Suprapubic skin (tissue), 4 donors: ENCODE data around the gene WDPCP. TPM values are rescaled to one million over a fixed set of nuclear protein-coding genes. Genes with fewer than 3 reads are reported as not detected.
"Not testable (repeated sequence)": the region's sequence is repeated elsewhere in the genome, so short reads cannot be mapped to it uniquely, and the experiment has no call there.

Experiments
- DNase-seq, 2 donors: peaks; one replicate each; pipeline ENCODE4 v3.0.0-alpha.2; 2019; ENCODE audit warnings: low spot score in 2 of 2
- H3K27ac ChIP-seq: fragments of 200-600 bp; sonication (generic); one replicate; pipeline ENCODE4 v1.5.1; 2019
- H3K27me3 ChIP-seq: fragments of 200-600 bp; sonication (generic); one replicate; pipeline ENCODE4 v1.5.1; 2019
- H3K36me3 ChIP-seq: fragments of 200-600 bp; sonication (generic); one replicate; pipeline ENCODE4 v1.5.1; 2019
- H3K4me1 ChIP-seq: fragments of 200-600 bp; sonication (generic); one replicate; pipeline ENCODE4 v1.5.1; 2019
- H3K4me3 ChIP-seq: fragments of 200-600 bp; sonication (generic); one replicate; pipeline ENCODE4 v1.5.1; 2019; ENCODE audit warnings: mild to moderate bottlenecking
- H3K9me3 ChIP-seq: fragments of 200-600 bp; sonication (generic); one replicate; pipeline ENCODE4 v1.5.1; 2019
- EP300 ChIP-seq: sonication (generic); formaldehyde crosslinking; IDR thresholded peaks from one replicate; pipeline ENCODE4 v1.6.1; 2017; ENCODE audit warnings: antibody characterized with exemption
- POLR2A ChIP-seq, 2 donors: fragments of 450-650 bp; IDR thresholded peaks; one replicate each; pipeline ENCODE4 v1.6.1; 2017; ENCODE audit warnings: antibody characterized with exemption in 2 of 2, mild to moderate bottlenecking in 2 of 2, moderate library complexity in 2 of 2
- POLR2AphosphoS5 ChIP-seq, 3 donors: sonication (generic); formaldehyde crosslinking; IDR thresholded peaks; one replicate each; pipeline ENCODE4 v1.6.1; 2017; ENCODE audit warnings: antibody characterized with exemption in 3 of 3
- WGBS: methylation state at CpG from one replicate; pipeline ENCODE4 v1.1.5; 2018; 5-methylcytosine and 5-hydroxymethylcytosine counted together
- total RNA-seq, 4 donors: library from RNA; depleted of rRNA; stranded (reverse); fragments of >200 nt; gene quantifications; one replicate each; pipeline ENCODE4 v1.1.0, GENCODE V29; 2016
- TF ChIP-seq, protein P1 (sequence below), 2 donors: fragments of 200-600 bp in 1 of 2; fragments of 450-650 bp in 1 of 2; sonication (generic) in 1 of 2; IDR thresholded peaks; one replicate each; pipeline ENCODE4 v1.5.1; 2016 to 2019; ENCODE audit warnings: antibody characterized with exemption in 2 of 2, mild to moderate bottlenecking in 1 of 2, moderate library complexity in 1 of 2

The WDPCP gene
- total RNA-seq, 4 donors from 2014 or later: 6.7 to 18.7 (median 9.7) TPM

DNA sequence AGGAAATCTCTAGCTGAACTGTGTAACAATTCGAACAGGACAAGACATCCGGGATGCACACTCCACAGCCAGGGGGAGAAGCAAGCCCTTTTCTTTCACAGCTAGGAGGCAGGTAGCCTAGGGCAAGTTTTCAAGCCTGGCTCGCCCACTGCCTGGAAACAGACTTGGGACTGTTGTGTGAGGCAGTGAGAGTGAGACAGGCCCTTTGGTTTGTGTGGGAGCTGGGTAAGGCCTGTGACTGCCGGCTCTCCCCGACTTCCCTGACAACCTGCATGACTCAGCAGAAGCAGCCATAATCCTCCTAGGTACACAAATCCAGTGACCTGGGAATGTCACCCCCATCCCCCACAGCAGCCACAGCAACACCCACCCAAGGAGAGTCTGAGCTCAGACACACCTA lies 179.7 kb downstream of the WDPCP start:
- Histone ChIP-seq H3K4me3 (no peak overlapping the region), H3K4me1 (no peaks in the 10 kb centered on the region), H3K27me3 (no peaks in the 10 kb centered on the region), H3K27ac (no peak overlapping the region), H3K36me3 (peaks cover 6% of the 10 kb centered on the region), H3K9me3 (no peaks in the 10 kb centered on the region)
- WGBS: 74% methylated on average over 5 of the region's 5 CpGs
- no peak for DNase-seq
- TF ChIP-seq EP300: no peak

- 81% methylated on average over 1 of the region's 1 CpG for WGBS
- Histone ChIP-seq H3K4me3 (no peak overlapping the region), H3K4me1 (no peaks in the 10 kb centered on the region), H3K27ac (no peak overlapping the region), H3K27me3 (no peaks in the 10 kb centered on the region), H3K9me3 (no peaks in the 10 kb centered on the region), H3K36me3 (peaks cover 6% of the 10 kb centered on the region)
- DNase-seq: no peak
- TF ChIP-seq, protein P1, sequence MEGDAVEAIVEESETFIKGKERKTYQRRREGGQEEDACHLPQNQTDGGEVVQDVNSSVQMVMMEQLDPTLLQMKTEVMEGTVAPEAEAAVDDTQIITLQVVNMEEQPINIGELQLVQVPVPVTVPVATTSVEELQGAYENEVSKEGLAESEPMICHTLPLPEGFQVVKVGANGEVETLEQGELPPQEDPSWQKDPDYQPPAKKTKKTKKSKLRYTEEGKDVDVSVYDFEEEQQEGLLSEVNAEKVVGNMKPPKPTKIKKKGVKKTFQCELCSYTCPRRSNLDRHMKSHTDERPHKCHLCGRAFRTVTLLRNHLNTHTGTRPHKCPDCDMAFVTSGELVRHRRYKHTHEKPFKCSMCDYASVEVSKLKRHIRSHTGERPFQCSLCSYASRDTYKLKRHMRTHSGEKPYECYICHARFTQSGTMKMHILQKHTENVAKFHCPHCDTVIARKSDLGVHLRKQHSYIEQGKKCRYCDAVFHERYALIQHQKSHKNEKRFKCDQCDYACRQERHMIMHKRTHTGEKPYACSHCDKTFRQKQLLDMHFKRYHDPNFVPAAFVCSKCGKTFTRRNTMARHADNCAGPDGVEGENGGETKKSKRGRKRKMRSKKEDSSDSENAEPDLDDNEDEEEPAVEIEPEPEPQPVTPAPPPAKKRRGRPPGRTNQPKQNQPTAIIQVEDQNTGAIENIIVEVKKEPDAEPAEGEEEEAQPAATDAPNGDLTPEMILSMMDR (IDR thresholded peaks at IDR 0.05): no peak
- TF ChIP-seq POLR2AphosphoS5 (IDR thresholded peaks at IDR 0.05): no peak
- TF ChIP-seq POLR2A (IDR thresholded peaks at IDR 0.05): no peak
- TF ChIP-seq EP300: no peak
These were observed 181.6 kb downstream of the WDPCP start for GRCh38 chr2:63406641-63407040.

DNA sequence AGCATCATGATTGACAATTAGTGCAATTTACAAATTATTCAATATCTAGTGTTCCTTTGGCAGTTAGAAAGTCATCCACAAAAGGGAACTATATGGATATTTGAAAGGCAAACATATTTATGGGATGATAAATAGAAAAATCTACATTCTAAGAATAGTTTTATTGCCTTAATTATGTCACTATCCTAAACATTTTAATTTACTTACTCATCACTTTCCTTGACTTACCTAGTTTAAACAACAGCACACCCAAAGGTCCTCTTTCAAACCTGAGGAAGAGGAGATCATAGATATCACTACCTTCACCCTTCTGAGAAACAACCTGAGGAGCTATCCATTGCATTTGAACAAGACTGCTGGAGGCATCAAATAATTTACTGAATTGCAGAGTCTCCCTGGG lies 184.5 kb downstream of the WDPCP start:
- Histone ChIP-seq H3K27me3 (no peaks in the 10 kb centered on the region), H3K27ac (no peak overlapping the region), H3K36me3 (peaks cover 6% of the 10 kb centered on the region), H3K4me1 (no peaks in the 10 kb centered on the region), H3K9me3 (no peaks in the 10 kb centered on the region), H3K4me3 (no peak overlapping the region)
- DNase-seq: no peak
- TF ChIP-seq POLR2A (IDR thresholded peaks at IDR 0.05) (no peak), EP300 (no peak), POLR2AphosphoS5 (IDR thresholded peaks at IDR 0.05) (no peak)
- TF ChIP-seq, protein P1 (IDR thresholded peaks at IDR 0.05): no peak

- not testable (repeated sequence) for H3K9me3 ChIP-seq, H3K4me3 ChIP-seq, DNase-seq, H3K27me3 ChIP-seq, H3K27ac ChIP-seq, H3K4me1 ChIP-seq, H3K36me3 ChIP-seq
- WGBS: 96% methylated on average over 3 of the region's 3 CpGs
These were observed 185.4 kb downstream of the WDPCP start for GRCh38 chr2:63402889-63403288.

GRCh38 chr2:63399156-63399555 lies 189.1 kb downstream of the WDPCP start:
- TF ChIP-seq POLR2AphosphoS5 (IDR thresholded peaks at IDR 0.05) (no peak), POLR2A (IDR thresholded peaks at IDR 0.05) (no peak), EP300 (no peak)
- TF ChIP-seq, protein P1 (IDR thresholded peaks at IDR 0.05): no peak
- DNase-seq: no peak
- H3K27me3 ChIP-seq: no peaks in the 10 kb centered on the region
- no peaks in the 10 kb centered on the region for H3K9me3 ChIP-seq
- no peak overlapping the region for H3K27ac ChIP-seq
- H3K4me3 ChIP-seq: no peak overlapping the region
- peaks cover 12% of the 10 kb centered on the region for H3K36me3 ChIP-seq
- H3K4me1 ChIP-seq: no peaks in the 10 kb centered on the region

DNA sequence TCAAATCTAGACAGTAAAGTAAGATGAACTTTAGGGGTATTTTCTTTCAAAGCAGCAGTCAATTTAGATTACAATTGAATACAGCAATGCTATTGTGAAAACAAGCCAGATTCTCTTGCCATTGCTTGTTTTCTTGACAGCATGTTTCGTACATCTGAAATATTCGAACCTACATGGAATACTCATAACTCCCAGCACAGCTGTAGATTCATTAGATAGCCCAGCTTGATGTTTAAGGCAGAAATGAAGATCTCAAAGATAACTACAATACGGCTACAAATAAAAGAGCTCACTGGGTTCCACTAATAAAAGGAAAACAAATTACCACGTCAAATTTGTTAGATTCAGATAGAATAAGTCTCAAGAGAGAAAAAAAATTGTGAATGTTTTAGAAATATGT lies 208.8 kb downstream of the WDPCP start:
- Histone ChIP-seq H3K4me1 (peaks cover 5% of the 10 kb centered on the region), H3K4me3 (no peak overlapping the region), H3K36me3 (no peaks in the 10 kb centered on the region), H3K27ac (no peak overlapping the region), H3K27me3 (no peaks in the 10 kb centered on the region), H3K9me3 (no peaks in the 10 kb centered on the region)
- no peak for DNase-seq
- WGBS: 57% methylated on average over 4 of the region's 4 CpGs
- TF ChIP-seq, protein P1 (IDR thresholded peaks at IDR 0.05): no peak
- TF ChIP-seq POLR2AphosphoS5 (IDR thresholded peaks at IDR 0.05) (no peak), POLR2A (IDR thresholded peaks at IDR 0.05) (no peak)
